Esophagus muscularis mucosa (tissue), 4 donors: ENCODE results near the gene ARSG. TPM values are rescaled to one million over a fixed set of nuclear protein-coding genes. Genes with fewer than 3 reads are reported as not detected.

Source experiments
- DNase-seq: peaks from one replicate; pipeline ENCODE4 v3.0.0-alpha.2; 2017; ENCODE audit errors: extremely low spot score
- H3K27ac ChIP-seq, 4 donors: fragments of 200-600 bp; sonication (generic); replicated peaks in 1 of 4; 1 replicate in 3 of 4; 2 replicates in 1 of 4; pipeline ENCODE4 v1.5.1; 2016 to 2019; ENCODE audit warnings: mild to moderate bottlenecking in 1 of 4
- H3K27me3 ChIP-seq, 4 donors: fragments of 200-600 bp; sonication (generic); one replicate each; pipeline versions ENCODE4 v1.5.1 to v1.6.0; 2016 to 2019
- H3K36me3 ChIP-seq, 4 donors: fragments of 200-600 bp; sonication (generic); one replicate each; pipeline ENCODE4 v1.5.1; 2016 to 2019
- H3K4me1 ChIP-seq, 4 donors: fragments of 200-600 bp; sonication (generic); one replicate each; pipeline ENCODE4 v1.5.1; 2016 to 2019
- H3K4me3 ChIP-seq, 4 donors: fragments of 200-600 bp; sonication (generic); 1 replicate in 2 of 4; 2 replicates in 2 of 4; pipeline ENCODE4 v1.5.1; 2016 to 2019; ENCODE audit warnings: mild to moderate bottlenecking in 4 of 4, moderate library complexity in 1 of 4
- H3K9me3 ChIP-seq, 4 donors: fragments of 200-600 bp; sonication (generic); 1 replicate in 3 of 4; 2 replicates in 1 of 4; pipeline ENCODE4 v1.5.1; 2016 to 2019
- EP300 ChIP-seq: sonication (generic); formaldehyde crosslinking; IDR thresholded peaks from one replicate; pipeline ENCODE4 v1.6.1; 2017; ENCODE audit warnings: antibody characterized with exemption
- POLR2A ChIP-seq: fragments of 450-650 bp; IDR thresholded peaks from one replicate; pipeline ENCODE4 v1.6.1; 2017; ENCODE audit warnings: antibody characterized with exemption, moderate library complexity, mild to moderate bottlenecking, low read depth
- POLR2AphosphoS5 ChIP-seq, 2 donors: sonication (generic); formaldehyde crosslinking; IDR thresholded peaks; one replicate each; pipeline ENCODE4 v1.6.1; 2017; ENCODE audit warnings: antibody characterized with exemption in 2 of 2
- WGBS: methylation state at CpG from one replicate; pipeline ENCODE4 v1.1.5; 2018; 5-methylcytosine and 5-hydroxymethylcytosine counted together
- intact Hi-C: fragments of 100-400 bp; cut with DNase I; formaldehyde crosslinking; loops from one replicate; pipeline ENCODE4 v1.15.1; 2023
- total RNA-seq, 4 donors: library from RNA; depleted of rRNA; stranded (reverse); fragments of >200 nt; gene quantifications; one replicate each; pipeline versions ENCODE4 v1.1.0 to v1.2.1, GENCODE V29; 2016
- TF ChIP-seq, protein P1 (sequence below), 3 experiments: fragments of 200-600 bp in 2 of 3; fragments of 450-650 bp in 1 of 3; sonication (generic) in 2 of 3; IDR thresholded peaks; one replicate each; pipeline ENCODE4 v1.5.1; 2017 to 2019; ENCODE audit warnings: antibody characterized with exemption in 3 of 3, mild to moderate bottlenecking in 2 of 3, moderate library complexity in 1 of 3

ARSG gene
- total RNA-seq, 4 donors from 2014 or later: 1.7 to 4.9 (median 2.8) TPM

GRCh38 chr17:68445671-68446070 lies 154.4 kb downstream of the ARSG start:
- Histone ChIP-seq H3K36me3 (peaks cover 28 to 72% (median 57%) of the 10 kb centered on the region in 4 donors), H3K27me3 (no peaks in the 10 kb centered on the region), H3K9me3 (no peaks in the 10 kb centered on the region), H3K4me1 (peaks cover 34 to 39% (median 36%) of the 10 kb centered on the region in 4 donors), H3K4me3 (no peak overlapping the region), H3K27ac (no peak overlapping the region)
- intact Hi-C loops: no loop called here
- no peak for DNase-seq
- WGBS: 89% methylated on average over 8 of the region's 8 CpGs
- TF ChIP-seq POLR2AphosphoS5 (IDR thresholded peaks at IDR 0.05) (no peak), POLR2A (no peak), EP300 (no peak)
- TF ChIP-seq, protein P1, sequence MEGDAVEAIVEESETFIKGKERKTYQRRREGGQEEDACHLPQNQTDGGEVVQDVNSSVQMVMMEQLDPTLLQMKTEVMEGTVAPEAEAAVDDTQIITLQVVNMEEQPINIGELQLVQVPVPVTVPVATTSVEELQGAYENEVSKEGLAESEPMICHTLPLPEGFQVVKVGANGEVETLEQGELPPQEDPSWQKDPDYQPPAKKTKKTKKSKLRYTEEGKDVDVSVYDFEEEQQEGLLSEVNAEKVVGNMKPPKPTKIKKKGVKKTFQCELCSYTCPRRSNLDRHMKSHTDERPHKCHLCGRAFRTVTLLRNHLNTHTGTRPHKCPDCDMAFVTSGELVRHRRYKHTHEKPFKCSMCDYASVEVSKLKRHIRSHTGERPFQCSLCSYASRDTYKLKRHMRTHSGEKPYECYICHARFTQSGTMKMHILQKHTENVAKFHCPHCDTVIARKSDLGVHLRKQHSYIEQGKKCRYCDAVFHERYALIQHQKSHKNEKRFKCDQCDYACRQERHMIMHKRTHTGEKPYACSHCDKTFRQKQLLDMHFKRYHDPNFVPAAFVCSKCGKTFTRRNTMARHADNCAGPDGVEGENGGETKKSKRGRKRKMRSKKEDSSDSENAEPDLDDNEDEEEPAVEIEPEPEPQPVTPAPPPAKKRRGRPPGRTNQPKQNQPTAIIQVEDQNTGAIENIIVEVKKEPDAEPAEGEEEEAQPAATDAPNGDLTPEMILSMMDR (IDR thresholded peaks at IDR 0.05): no peak

- WGBS: 91% methylated on average over 9 of the region's 9 CpGs
- no peak for TF ChIP-seq POLR2A
- TF ChIP-seq, protein P1 (IDR thresholded peaks at IDR 0.05): no peak
- no peak for TF ChIP-seq POLR2AphosphoS5 (IDR thresholded peaks at IDR 0.05)
- no peak for TF ChIP-seq EP300
- H3K4me1 ChIP-seq: peaks cover 25 to 30% (median 27%) of the 10 kb centered on the region in 4 donors
- H3K27me3 ChIP-seq: no peaks in the 10 kb centered on the region
- H3K4me3 ChIP-seq: no peak overlapping the region
- H3K9me3 ChIP-seq: no peaks in the 10 kb centered on the region
- DNase-seq: no peak
- intact Hi-C loops: no loop called here
- H3K27ac ChIP-seq: no peak overlapping the region
- H3K36me3 ChIP-seq: peaks cover 36 to 77% (median 64%) of the 10 kb centered on the region in 4 donors
Observed at GRCh38 chr17:68446626-68447041, 155.3 kb downstream of the ARSG start.

- Histone ChIP-seq H3K27me3 (no peaks in the 10 kb centered on the region), H3K4me1 (peaks cover 9 to 24% (median 12%) of the 10 kb centered on the region in 4 donors), H3K9me3 (no peaks in the 10 kb centered on the region), H3K36me3 (peaks cover 36 to 79% (median 68%) of the 10 kb centered on the region in 4 donors), H3K27ac (no peak overlapping the region), H3K4me3 (no peak overlapping the region)
- 90% methylated on average over 13 of the region's 13 CpGs for whole genome bisulfite sequencing
- no peak for TF ChIP-seq EP300
- no peak for TF ChIP-seq POLR2A
- intact Hi-C loops: no loop called here
- no peak for DNase-seq
Observed at GRCh38 chr17:68449021-68449739, 157.9 kb downstream of the ARSG start.

- intact Hi-C loops: no loop called here
- H3K27ac ChIP-seq: no peak overlapping the region
- WGBS: 85% methylated on average over 8 of the region's 8 CpGs
- no peak overlapping the region for H3K4me3 ChIP-seq
- H3K36me3 ChIP-seq: peaks cover 36 to 74% (median 67%) of the 10 kb centered on the region in 4 donors
- TF ChIP-seq POLR2A (no peak), EP300 (no peak), POLR2AphosphoS5 (IDR thresholded peaks at IDR 0.05) (no peak)
- TF ChIP-seq, protein P1 (IDR thresholded peaks at IDR 0.05): no peak
- H3K9me3 ChIP-seq: no peaks in the 10 kb centered on the region
- no peak for DNase-seq
- peaks cover 16 to 23% (median 20%) of the 10 kb centered on the region in 4 donors for H3K4me1 ChIP-seq
- H3K27me3 ChIP-seq: no peaks in the 10 kb centered on the region
Observed at GRCh38 chr17:68450391-68450790, 159.1 kb downstream of the ARSG start.

GRCh38 chr17:68450801-68451200 lies 159.5 kb downstream of the ARSG start:
- no peak for DNase-seq
- no peak overlapping the region for H3K4me3 ChIP-seq
- 92% methylated on average over 14 of the region's 14 CpGs for WGBS
- intact Hi-C loops: no loop called here
- no peaks in the 10 kb centered on the region for H3K27me3 ChIP-seq
- H3K27ac ChIP-seq: no peak overlapping the region
- TF ChIP-seq, protein P1 (IDR thresholded peaks at IDR 0.05): no peak
- no peak for TF ChIP-seq POLR2AphosphoS5 (IDR thresholded peaks at IDR 0.05)
- TF ChIP-seq EP300: no peak
- no peak for TF ChIP-seq POLR2A
- H3K36me3 ChIP-seq: peaks cover 36 to 70% (median 62%) of the 10 kb centered on the region in 4 donors
- H3K4me1 ChIP-seq: peaks cover 20 to 27% (median 24%) of the 10 kb centered on the region in 4 donors
- no peaks in the 10 kb centered on the region for H3K9me3 ChIP-seq
